Activated T-cell treated with anti-CD3 and anti-CD28 coated beads for 1 hour (primary cell): ENCODE measurements around the gene GPR156.
"Not testable (repeated sequence)": the region's sequence is repeated elsewhere in the genome, so short reads cannot be mapped to it uniquely, and the experiment has no call there.

Source experiments
- DNase-seq: peaks from one replicate; pipeline ENCODE4 v3.0.0-alpha.2; 2020; ENCODE audit warnings: low read depth

GPR156 gene

GRCh38 chr3:120284747-120285507 is at the start of gene GPR156:
GPR156 (minus strand) TSS chr3:120285222; CDS start chr3:120244098, 41,124 bp downstream.
- no peak for DNase-seq

GRCh38 chr3:120332646-120333045 is 47.6 kb upstream of the GPR156 start:
- no peak for DNase-seq

GRCh38 chr3:120331076-120331475 is 46.1 kb upstream of the GPR156 start:
- DNase-seq, result no peak

- no peak for DNase-seq
Measured at GRCh38 chr3:120326784-120327183, 41.8 kb upstream of the GPR156 start.

GRCh38 chr3:120324190-120324589 is 39.2 kb upstream of the GPR156 start:
- DNase-seq, result no peak

GRCh38 chr3:120323761-120324160 is 38.7 kb upstream of the GPR156 start:
- DNase-seq, result not testable (repeated sequence)

- no peak for DNase-seq
Measured at GRCh38 chr3:120311863-120312794, 27.1 kb upstream of the GPR156 start.

- no peak for DNase-seq
Measured at GRCh38 chr3:120306519-120307455, 21.8 kb upstream of the GPR156 start.

- DNase-seq, result no peak
Measured at GRCh38 chr3:120304616-120305015, 19.6 kb upstream of the GPR156 start.

- DNase-seq, result no peak
Measured at GRCh38 chr3:120302361-120302760, 17.3 kb upstream of the GPR156 start.

GRCh38 chr3:120300971-120301370 is 15.9 kb upstream of the GPR156 start:
- DNase-seq, result no peak

GRCh38 chr3:120299403-120299802 is 14.4 kb upstream of the GPR156 start:
- no peak for DNase-seq

- DNase-seq, result no peak
Measured at GRCh38 chr3:120298996-120299395, 14.0 kb upstream of the GPR156 start.

GRCh38 chr3:120291552-120291951 is 6.5 kb upstream of the GPR156 start:
- DNase-seq, result not testable (repeated sequence)

- DNase-seq, result no peak
Measured at GRCh38 chr3:120289636-120290035, 4.6 kb upstream of the GPR156 start.

- no peak for DNase-seq
Measured at GRCh38 chr3:120286465-120286864, 1.4 kb upstream of the GPR156 start.

- DNase-seq, result no peak
Measured at GRCh38 chr3:120285508-120285841, 453 bp upstream of the GPR156 start.

GRCh38 chr3:120281261-120281660 is 3.8 kb downstream of the GPR156 start:
- no peak for DNase-seq

GRCh38 chr3:120280566-120280965 is 4.5 kb downstream of the GPR156 start:
- DNase-seq, result no peak

- no peak for DNase-seq
Measured at GRCh38 chr3:120280026-120280425, 5.0 kb downstream of the GPR156 start.

GRCh38 chr3:120276767-120277166 is 8.3 kb downstream of the GPR156 start:
- no peak for DNase-seq

GRCh38 chr3:120275618-120276017 is 9.4 kb downstream of the GPR156 start:
- no peak for DNase-seq
